ENCODE measurements around the gene CPHXL2.

- TF ChIP-seq GATA2 (IDR thresholded peaks at IDR 0.05; ENCODE audit: low read depth, low read length) (no peak), GATA3 (IDR thresholded peaks at IDR 0.05; ENCODE audit: low read depth, low read length) (no peak)
Measured at GRCh38 chr16:75635036-75635435, 41.8 kb downstream of the CPHXL2 start.
